GM12878 (cell line): ENCODE measurements around the gene ZNRF3. TPM values are rescaled to one million over a fixed set of nuclear protein-coding genes. Genes with fewer than 3 reads are reported as not detected.

Source experiments
- BCLAF1 ChIP-seq: fragments of 450-650 bp; IDR thresholded peaks from 2 replicates; pipeline ENCODE4 v1.6.1; 2017; ENCODE audit warnings: antibody characterized with exemption, mild to moderate bottlenecking, moderate library complexity
- CHD2 ChIP-seq: IDR thresholded peaks from 2 replicates; pipeline ENCODE4 v1.6.1; 2011; ENCODE audit warnings: low read depth, low read length, improper control_type of control experiment, borderline replicate concordance
- CUX1 ChIP-seq: IDR thresholded peaks from 2 replicates; pipeline ENCODE4 v1.6.1; 2012; ENCODE audit warnings: improper control_type of control experiment, low read depth, low read length; ENCODE audit not compliant: insufficient replicate concordance
- EGR1 ChIP-seq, 2 experiments: IDR thresholded peaks; 1 replicate in 1 of 2; 2 replicates in 1 of 2; pipeline ENCODE4 v1.6.1; 2011 to 2012; ENCODE audit warnings: low read depth in 2 of 2, low read length in 2 of 2, borderline replicate concordance in 1 of 2, mild to moderate bottlenecking in 1 of 2, moderate library complexity in 1 of 2
- EP300 ChIP-seq, 2 experiments: fragments of 150-350 bp in 1 of 2; IDR thresholded peaks; 2 replicates each; pipeline ENCODE4 v1.6.1; 2011 to 2012; ENCODE audit warnings: low read depth in 2 of 2, low read length in 2 of 2, borderline replicate concordance in 1 of 2, improper control_type of control experiment in 1 of 2, inconsistent platforms in 1 of 2; ENCODE audit not compliant: control insufficient read depth in 1 of 2
- FOS ChIP-seq: IDR thresholded peaks from 3 replicates; pipeline ENCODE4 v1.6.1; 2011; ENCODE audit warnings: borderline replicate concordance; ENCODE audit not compliant: insufficient read length; ENCODE audit errors: extremely low read depth
- FOXK2 ChIP-seq: fragments of 450-650 bp; IDR thresholded peaks from 2 replicates; pipeline ENCODE4 v1.6.1; 2017; ENCODE audit warnings: mild to moderate bottlenecking, moderate library complexity
- HDAC2 ChIP-seq: fragments of 200-600 bp; sonication (generic); IDR thresholded peaks from 2 replicates; pipeline ENCODE4 v1.6.1; 2017
- IKZF1 ChIP-seq: fragments of 450-650 bp; conservative IDR thresholded peaks from 2 replicates; pipeline ENCODE4 v1.6.1; 2017; ENCODE audit warnings: antibody characterized with exemption, mild to moderate bottlenecking
- LARP7 ChIP-seq: fragments of 450-650 bp; IDR thresholded peaks from 2 replicates; pipeline ENCODE4 v1.6.1; 2017; ENCODE audit warnings: mild to moderate bottlenecking
- MXI1 ChIP-seq: fragments of 150-350 bp; IDR thresholded peaks from 2 replicates; pipeline ENCODE4 v1.6.1; 2011; ENCODE audit warnings: low read depth, mild to moderate bottlenecking, inconsistent platforms, low read length, improper control_type of control experiment
- NFYA ChIP-seq: IDR thresholded peaks from 2 replicates; pipeline ENCODE4 v1.6.1; 2011; ENCODE audit warnings: low read depth, mild to moderate bottlenecking, low read length, improper control_type of control experiment, borderline replicate concordance
- NFYB ChIP-seq: IDR thresholded peaks from 2 replicates; pipeline ENCODE4 v1.6.1; 2011; ENCODE audit warnings: low read depth, mild to moderate bottlenecking, low read length, improper control_type of control experiment, moderate library complexity; ENCODE audit not compliant: insufficient read depth
- NR2F1 ChIP-seq: fragments of 450-650 bp; conservative IDR thresholded peaks from 2 replicates; pipeline ENCODE4 v1.6.1; 2017; ENCODE audit warnings: mild to moderate bottlenecking
- PAX8 ChIP-seq: fragments of 450-650 bp; IDR thresholded peaks from 2 replicates; pipeline ENCODE4 v1.6.1; 2017; ENCODE audit warnings: mild to moderate bottlenecking, moderate library complexity
- PKNOX1 ChIP-seq: fragments of 450-650 bp; IDR thresholded peaks from 2 replicates; pipeline ENCODE4 v1.6.1; 2016; ENCODE audit warnings: mild to moderate bottlenecking
- POLR2AphosphoS2 ChIP-seq: IDR thresholded peaks from 2 replicates; pipeline ENCODE4 v1.6.1; 2011; ENCODE audit warnings: low read depth, mild to moderate bottlenecking, low read length, improper control_type of control experiment, moderate library complexity
- RAD51 ChIP-seq: fragments of 450-650 bp; IDR thresholded peaks from 2 replicates; pipeline ENCODE4 v1.6.1; 2016; ENCODE audit warnings: moderate library complexity, mild to moderate bottlenecking, inconsistent platforms
- RCOR1 ChIP-seq: conservative IDR thresholded peaks from 2 replicates; pipeline ENCODE4 v1.6.1; 2012; ENCODE audit warnings: low read depth, low read length, improper control_type of control experiment
- SMAD5 ChIP-seq: IDR thresholded peaks from 2 replicates; pipeline ENCODE4 v1.6.1; 2016; ENCODE audit warnings: antibody characterized with exemption, low read depth
- SPI1 ChIP-seq: IDR thresholded peaks from 2 replicates; pipeline ENCODE4 v1.6.1; 2011; ENCODE audit warnings: low read depth, mild to moderate bottlenecking, low read length, moderate library complexity, borderline replicate concordance; ENCODE audit not compliant: insufficient read depth
- TARDBP ChIP-seq: IDR thresholded peaks from 2 replicates; pipeline ENCODE4 v1.6.1; 2016; ENCODE audit warnings: borderline replicate concordance
- TCF7 ChIP-seq: IDR thresholded peaks from 2 replicates; pipeline ENCODE4 v1.6.1; 2014; ENCODE audit warnings: antibody characterized with exemption, borderline replicate concordance
- polyA plus RNA-seq, 11 experiments: library from polyadenylated mRNA; depleted of rRNA in 4 of 11; unstranded in 6 of 11; stranded (reverse) in 5 of 11; fragments of >200 nt; fragmentation: Nextera tagmentation in 4 of 11; fragmentation: Illumina TruSeq in 1 of 11; extraction: Ambion mirVana in 4 of 11; extraction: Trizol in 1 of 11; gene quantifications; 1 replicate in 1 of 11; 2 replicates in 10 of 11; pipeline versions ENCODE4 v1.2.1 to v1.2.3, GENCODE V29; 2011 to 2016; ENCODE audit warnings: inconsistent platforms in 2 of 11, missing spikeins in 2 of 11, low read depth in 1 of 11
- total RNA-seq, 4 experiments: library from RNA; depleted of rRNA in 3 of 4; stranded (reverse); fragments of >200 nt in 3 of 4; fragmentation: Illumina TruSeq in 1 of 4; extraction: Trizol in 1 of 4; gene quantifications; 2 replicates each; pipeline versions ENCODE4 v1.2.1 to v1.2.3, GENCODE V29; 2013 to 2021

The ZNRF3 gene
- total and polyA plus RNA-seq, 10 of the 15 experiments (the other 5 are each of a cell fraction or from before 2014, with no cell fraction given) = 0.05 to 2.4 (median 0.46) TPM

- TF ChIP-seq CUX1 (no peak), FOS (no peak), POLR2AphosphoS2 (no peak), SMAD5 (no peak), NR2F1 (peak; percentile 83), EP300 (IDR thresholded peaks at IDR 0.05; ENCODE audit: borderline replicate concordance in 1 of 2, control insufficient read depth in 1 of 2, low read depth in 2 of 2, low read length in 2 of 2) (no peak), IKZF1 (peak; percentile 27; the same call in 1 of the 2 replicates), LARP7 (no peak), TCF7 (no peak), FOXK2 (no peak), CHD2 (no peak), RCOR1 (no peak), RAD51 (no peak), MXI1 (no peak), SPI1 (peak; percentile 26; the same call in 1 of the 2 replicates), PAX8 (no peak), BCLAF1 (no peak), TARDBP (no peak), HDAC2 (no peak), NFYB (no peak), NFYA (no peak), EGR1 (IDR thresholded peaks at IDR 0.05; ENCODE audit: borderline replicate concordance in 1 of 2, low read depth in 2 of 2, low read length in 2 of 2) (no peak), PKNOX1 (no peak)
Observed at GRCh38 chr22:29083933-29084591, 200.7 kb downstream of the ZNRF3 start (continued).
